OCI-LY1 (cell line): ENCODE measurements around the gene IDE.

Experiments
- H2AFZ ChIP-seq: fragments of 200-600 bp; sonication (generic), shearing (Covaris generic); 2 replicates; pipeline ENCODE4 v1.6.0; 2014; ENCODE audit warnings: antibody characterized with exemption, mild to moderate bottlenecking, low read length
- H3F3A ChIP-seq: fragments of 200-600 bp; sonication (generic), shearing (Covaris generic); 2 replicates; pipeline ENCODE4 v1.6.0; 2014; ENCODE audit warnings: mild to moderate bottlenecking, antibody characterized with exemption, low read length, moderate library complexity; ENCODE audit not compliant: insufficient read depth
- H3K27ac ChIP-seq: fragments of 200-600 bp; sonication (generic); 2 replicates; pipeline ENCODE4 v1.5.1; 2014; ENCODE audit warnings: low read length, mixed run types, mild to moderate bottlenecking, low read depth; ENCODE audit not compliant: poor library complexity, severe bottlenecking
- H3K27me3 ChIP-seq: fragments of 200-600 bp; sonication (generic); 2 replicates; pipeline ENCODE4 v1.6.0; 2014; ENCODE audit warnings: antibody characterized with exemption, mild to moderate bottlenecking, low read length, moderate library complexity; ENCODE audit not compliant: insufficient read depth
- H3K36me3 ChIP-seq: fragments of 200-600 bp; sonication (generic); 2 replicates; pipeline ENCODE4 v1.6.1; 2014; ENCODE audit warnings: mild to moderate bottlenecking, antibody characterized with exemption, low read length, moderate library complexity, mixed read lengths; ENCODE audit not compliant: insufficient read depth
- H3K4me1 ChIP-seq: fragments of 200-600 bp; sonication (generic); 2 replicates; pipeline ENCODE4 v1.5.1; 2014; ENCODE audit warnings: mild to moderate bottlenecking, low read length, moderate library complexity; ENCODE audit not compliant: insufficient read depth, severe bottlenecking
- H3K4me2 ChIP-seq: fragments of 200-600 bp; sonication (generic), shearing (Covaris generic); 2 replicates; pipeline ENCODE4 v1.6.1; 2014; ENCODE audit warnings: low read length
- H3K4me3 ChIP-seq: fragments of 200-600 bp; sonication (generic); 2 replicates; pipeline ENCODE4 v1.5.1; 2014; ENCODE audit warnings: low read length, low read depth, mild to moderate bottlenecking, mixed read lengths; ENCODE audit not compliant: poor library complexity, severe bottlenecking
- H3K79me2 ChIP-seq: fragments of 200-600 bp; shearing (Covaris generic); 2 replicates; pipeline ENCODE4 v1.6.1; 2016; ENCODE audit warnings: mixed run types, low read length, mixed read lengths; ENCODE audit not compliant: insufficient read depth
- H3K9ac ChIP-seq: fragments of 200-600 bp; sonication (generic), shearing (Covaris generic); 2 replicates; pipeline ENCODE4 v1.6.1; 2014; ENCODE audit warnings: mild to moderate bottlenecking, low read length, mixed read lengths
- H3K9me2 ChIP-seq: fragments of 200-600 bp; sonication (generic), shearing (Covaris generic); 2 replicates; pipeline ENCODE4 v1.6.1; 2014; ENCODE audit warnings: low read depth, mild to moderate bottlenecking, low read length, mixed read lengths
- H3K9me3 ChIP-seq: fragments of 200-600 bp; shearing (Covaris generic); 2 replicates; pipeline ENCODE4 v1.6.1; 2014; ENCODE audit warnings: low read length, mixed read lengths
- H4K20me1 ChIP-seq: fragments of 200-600 bp; sonication (generic), shearing (Covaris generic); 2 replicates; pipeline ENCODE4 v1.6.0; 2016; ENCODE audit warnings: mild to moderate bottlenecking, low read length; ENCODE audit not compliant: insufficient read depth
- CTCF ChIP-seq: fragments of 200-600 bp; sonication (generic), shearing (Covaris generic); IDR thresholded peaks from 2 replicates; pipeline ENCODE4 v1.5.1; 2017; ENCODE audit warnings: mild to moderate bottlenecking, antibody characterized with exemption, low read length, moderate library complexity, mixed read lengths
- EZH2 ChIP-seq: fragments of 200-600 bp; sonication (generic), shearing (Covaris generic); IDR thresholded peaks from 2 replicates; pipeline ENCODE4 v1.8.0; 2017; ENCODE audit warnings: borderline replicate concordance, mixed run types, mild to moderate bottlenecking, antibody characterized with exemption, low read length, moderate library complexity, mixed read lengths

Gene IDE

GRCh38 chr10:92432596-92432995, 141.3 kb downstream of the IDE start:
- no peaks in the 10 kb centered on the region for H4K20me1 ChIP-seq

GRCh38 chr10:92430103-92430502, 143.8 kb downstream of the IDE start:
- Histone ChIP-seq H3K9me2 (no peaks in the 10 kb centered on the region), H3K27ac (no peak overlapping the region), H3K36me3 (no peaks in the 10 kb centered on the region), H3K4me1 (no peaks in the 10 kb centered on the region), H3K4me2 (no peak overlapping the region), H3F3A (no peaks in the 10 kb centered on the region), H3K9me3 (no peaks in the 10 kb centered on the region), H3K27me3 (no peaks in the 10 kb centered on the region), H2AFZ (no peak overlapping the region), H3K79me2 (no peaks in the 10 kb centered on the region), H3K9ac (no peak overlapping the region), H4K20me1 (no peaks in the 10 kb centered on the region), H3K4me3 (no peak overlapping the region)
- TF ChIP-seq CTCF = no peak
- no peak for TF ChIP-seq EZH2

More at GRCh38 chr10:92432596-92432995, 141.3 kb downstream of the IDE start:
- no peak for TF ChIP-seq CTCF
- no peak for TF ChIP-seq EZH2
- H3K27ac ChIP-seq = no peak overlapping the region
- no peak overlapping the region for H3K4me3 ChIP-seq
- no peak overlapping the region for H2AFZ ChIP-seq
- H3K9ac ChIP-seq = no peak overlapping the region
- no peaks in the 10 kb centered on the region for H3K79me2 ChIP-seq
- H3K9me2 ChIP-seq = no peaks in the 10 kb centered on the region
- no peaks in the 10 kb centered on the region for H3K36me3 ChIP-seq
- H3K27me3 ChIP-seq = no peaks in the 10 kb centered on the region
- H3K9me3 ChIP-seq = no peaks in the 10 kb centered on the region
- H3K4me1 ChIP-seq = no peaks in the 10 kb centered on the region
- H3F3A ChIP-seq = no peaks in the 10 kb centered on the region
- H3K4me2 ChIP-seq = no peak overlapping the region

GRCh38 chr10:92421550-92421949, 152.3 kb downstream of the IDE start:
- H3K4me3 ChIP-seq = no peak overlapping the region
- no peak overlapping the region for H3K4me2 ChIP-seq
- no peaks in the 10 kb centered on the region; the same call in 1 of the 2 replicates for H3K36me3 ChIP-seq
- TF ChIP-seq CTCF (no peak), EZH2 (no peak)
- no peaks in the 10 kb centered on the region for H3K79me2 ChIP-seq
- H3K4me1 ChIP-seq = no peaks in the 10 kb centered on the region
- no peaks in the 10 kb centered on the region for H3F3A ChIP-seq
- H4K20me1 ChIP-seq = no peaks in the 10 kb centered on the region
- no peak overlapping the region for H2AFZ ChIP-seq
- H3K9me3 ChIP-seq = no peaks in the 10 kb centered on the region
- H3K9me2 ChIP-seq = no peaks in the 10 kb centered on the region
- no peak overlapping the region for H3K9ac ChIP-seq
- H3K27me3 ChIP-seq = no peaks in the 10 kb centered on the region
- no peak overlapping the region for H3K27ac ChIP-seq
